ENCODE data around the gene SLC2A8. TPM values are rescaled to one million over a fixed set of nuclear protein-coding genes. Genes with fewer than 3 reads are reported as not detected.

The SLC2A8 gene
- total RNA-seq, 1 experiment from 2014 or later, result 11.3 TPM

GRCh38 chr9:127388037-127388855 is 8.7 kb upstream of the SLC2A8 start:
- peak overlapping the region; percentile 72 for H3K27ac ChIP-seq (ENCODE audit: low read length)
- no peaks in the 10 kb centered on the region for H3K9me3 ChIP-seq (ENCODE audit: low read length)
- H3K4me3 ChIP-seq (ENCODE audit: low read length), result no peak overlapping the region; the same call in 1 of the 2 replicates
- DNase-seq, result peak; percentile 92
- peaks cover 37% of the 10 kb centered on the region for H3K4me1 ChIP-seq (ENCODE audit: low read length)
- H3K27me3 ChIP-seq (ENCODE audit: low read length), result no peaks in the 10 kb centered on the region
- no peaks in the 10 kb centered on the region for H3K9me2 ChIP-seq (replicated peaks; ENCODE audit: insufficient read depth, low read length)
- peak overlapping the region; percentile 55 for H3K4me2 ChIP-seq (ENCODE audit: low read depth, low read length, poor library complexity, severe bottlenecking)
- peak overlapping the region; percentile 31; the same call in 1 of the 2 replicates for H2AFZ ChIP-seq (ENCODE audit: low read length)
- H3K79me2 ChIP-seq (ENCODE audit: low read length), result no peaks in the 10 kb centered on the region
- no peaks in the 10 kb centered on the region for H4K20me1 ChIP-seq (ENCODE audit: insufficient read depth, low read depth, low read length)
- peak overlapping the region; percentile 34; the same call in 1 of the 2 replicates for H3K9ac ChIP-seq (ENCODE audit: low read length)
- H3K36me3 ChIP-seq (ENCODE audit: insufficient read depth, low read length), result no peaks in the 10 kb centered on the region

DNA sequence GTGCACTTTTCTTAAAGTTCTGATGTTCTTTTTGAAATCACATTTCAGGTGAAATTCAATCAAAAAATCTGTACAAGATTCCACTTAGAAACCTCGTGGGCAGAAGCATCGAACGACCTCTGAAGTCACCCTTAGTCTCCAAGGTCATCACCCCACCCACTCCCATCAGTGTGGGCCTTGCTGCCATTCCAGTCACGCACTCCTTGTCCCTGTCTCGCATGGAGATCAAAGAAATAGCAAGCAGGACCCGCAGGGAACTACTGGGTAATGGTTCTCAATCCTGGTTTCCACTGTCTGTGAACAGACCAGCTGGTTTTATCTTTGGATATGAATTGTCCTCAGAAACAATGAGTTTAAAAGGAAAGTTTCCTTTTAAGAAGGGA is 8.1 kb upstream of the SLC2A8 start:
- H3K9me2 ChIP-seq (replicated peaks; ENCODE audit: insufficient read depth, low read length), result no peaks in the 10 kb centered on the region
- peaks cover 37% of the 10 kb centered on the region for H3K4me1 ChIP-seq (ENCODE audit: low read length)
- no peaks in the 10 kb centered on the region for H3K79me2 ChIP-seq (ENCODE audit: low read length)
- peak overlapping the region; percentile 31; the same call in 1 of the 2 replicates for H2AFZ ChIP-seq (ENCODE audit: low read length)
- DNase-seq, result peak; percentile 47
- no peak overlapping the region; the same call in 1 of the 2 replicates for H3K4me3 ChIP-seq (ENCODE audit: low read length)
- no peaks in the 10 kb centered on the region for H3K27me3 ChIP-seq (ENCODE audit: low read length)
- H3K9me3 ChIP-seq (ENCODE audit: low read length), result no peaks in the 10 kb centered on the region
- H4K20me1 ChIP-seq (ENCODE audit: insufficient read depth, low read depth, low read length), result no peaks in the 10 kb centered on the region
- H3K36me3 ChIP-seq (ENCODE audit: insufficient read depth, low read length), result no peaks in the 10 kb centered on the region
- H3K9ac ChIP-seq (ENCODE audit: low read length), result peak overlapping the region; percentile 34; the same call in 1 of the 2 replicates
- H3K4me2 ChIP-seq (ENCODE audit: low read depth, low read length, poor library complexity, severe bottlenecking), result peak overlapping the region; percentile 55
- peak overlapping the region; percentile 72 for H3K27ac ChIP-seq (ENCODE audit: low read length)

GRCh38 chr9:127389381-127390247 is 7.4 kb upstream of the SLC2A8 start:
- Histone ChIP-seq H3K4me1 (ENCODE audit: low read length) (peaks cover 37% of the 10 kb centered on the region), H3K4me3 (ENCODE audit: low read length) (no peak overlapping the region), H3K27me3 (ENCODE audit: low read length) (no peaks in the 10 kb centered on the region), H3K79me2 (ENCODE audit: low read length) (no peaks in the 10 kb centered on the region), H4K20me1 (ENCODE audit: insufficient read depth, low read depth, low read length) (no peaks in the 10 kb centered on the region), H3K4me2 (ENCODE audit: low read depth, low read length, poor library complexity, severe bottlenecking) (peak overlapping the region; percentile 55), H3K36me3 (ENCODE audit: insufficient read depth, low read length) (no peaks in the 10 kb centered on the region), H2AFZ (ENCODE audit: low read length) (no peak overlapping the region), H3K9me3 (ENCODE audit: low read length) (no peaks in the 10 kb centered on the region), H3K27ac (ENCODE audit: low read length) (peak overlapping the region; percentile 72), H3K9ac (ENCODE audit: low read length) (no peak overlapping the region), H3K9me2 (replicated peaks; ENCODE audit: insufficient read depth, low read length) (no peaks in the 10 kb centered on the region)
- no peak for DNase-seq

- H3K36me3 ChIP-seq (ENCODE audit: insufficient read depth, low read length), result no peaks in the 10 kb centered on the region
- no peaks in the 10 kb centered on the region for H3K27me3 ChIP-seq (ENCODE audit: low read length)
- DNase-seq, result no peak
- H3K9me3 ChIP-seq (ENCODE audit: low read length), result no peaks in the 10 kb centered on the region
- no peaks in the 10 kb centered on the region for H3K79me2 ChIP-seq (ENCODE audit: low read length)
- H4K20me1 ChIP-seq (ENCODE audit: insufficient read depth, low read depth, low read length), result no peaks in the 10 kb centered on the region
- H3K4me3 ChIP-seq (ENCODE audit: low read length), result no peak overlapping the region
- no peak overlapping the region for H3K27ac ChIP-seq (ENCODE audit: low read length)
- H3K4me1 ChIP-seq (ENCODE audit: low read length), result peaks cover 43% of the 10 kb centered on the region
- H2AFZ ChIP-seq (ENCODE audit: low read length), result no peak overlapping the region
- no peaks in the 10 kb centered on the region for H3K9me2 ChIP-seq (replicated peaks; ENCODE audit: insufficient read depth, low read length)
- H3K9ac ChIP-seq (ENCODE audit: low read length), result no peak overlapping the region
- H3K4me2 ChIP-seq (ENCODE audit: low read depth, low read length, poor library complexity, severe bottlenecking), result no peak overlapping the region
Measured at GRCh38 chr9:127390248-127390545, 6.8 kb upstream of the SLC2A8 start.

GRCh38 chr9:127390563-127390962 is 6.4 kb upstream of the SLC2A8 start:
- no peak overlapping the region for H3K4me3 ChIP-seq (ENCODE audit: low read length)
- no peak for DNase-seq
- H3K9ac ChIP-seq (ENCODE audit: low read length), result no peak overlapping the region
- H3K27ac ChIP-seq (ENCODE audit: low read length), result no peak overlapping the region
- no peaks in the 10 kb centered on the region for H3K79me2 ChIP-seq (ENCODE audit: low read length)
- no peak overlapping the region for H3K4me2 ChIP-seq (ENCODE audit: low read depth, low read length, poor library complexity, severe bottlenecking)
- no peaks in the 10 kb centered on the region for H4K20me1 ChIP-seq (ENCODE audit: insufficient read depth, low read depth, low read length)
- H3K9me2 ChIP-seq (replicated peaks; ENCODE audit: insufficient read depth, low read length), result no peaks in the 10 kb centered on the region
- H3K9me3 ChIP-seq (ENCODE audit: low read length), result no peaks in the 10 kb centered on the region
- no peak overlapping the region for H2AFZ ChIP-seq (ENCODE audit: low read length)
- H3K4me1 ChIP-seq (ENCODE audit: low read length), result peaks cover 47% of the 10 kb centered on the region
- no peaks in the 10 kb centered on the region for H3K36me3 ChIP-seq (ENCODE audit: insufficient read depth, low read length)
- H3K27me3 ChIP-seq (ENCODE audit: low read length), result no peaks in the 10 kb centered on the region

- no peak for DNase-seq
- H3K4me2 ChIP-seq (ENCODE audit: low read depth, low read length, poor library complexity, severe bottlenecking), result no peak overlapping the region
- no peak overlapping the region for H3K9ac ChIP-seq (ENCODE audit: low read length)
Measured at GRCh38 chr9:127392166-127392565, 4.8 kb upstream of the SLC2A8 start.

GRCh38 chr9:127392976-127393375 is 4.0 kb upstream of the SLC2A8 start:
- Histone ChIP-seq H3K9ac (ENCODE audit: low read length) (no peak overlapping the region), H3K27me3 (ENCODE audit: low read length) (no peaks in the 10 kb centered on the region)

More at GRCh38 chr9:127392166-127392565, 4.8 kb upstream of the SLC2A8 start:
- H2AFZ ChIP-seq (ENCODE audit: low read length), result no peak overlapping the region
- no peaks in the 10 kb centered on the region for H3K79me2 ChIP-seq (ENCODE audit: low read length)
- no peaks in the 10 kb centered on the region for H4K20me1 ChIP-seq (ENCODE audit: insufficient read depth, low read depth, low read length)
- H3K27ac ChIP-seq (ENCODE audit: low read length), result no peak overlapping the region
- no peaks in the 10 kb centered on the region for H3K27me3 ChIP-seq (ENCODE audit: low read length)
- no peak overlapping the region for H3K4me3 ChIP-seq (ENCODE audit: low read length)
- H3K4me1 ChIP-seq (ENCODE audit: low read length), result peaks cover 41% of the 10 kb centered on the region
- no peaks in the 10 kb centered on the region for H3K9me2 ChIP-seq (replicated peaks; ENCODE audit: insufficient read depth, low read length)
- no peaks in the 10 kb centered on the region for H3K36me3 ChIP-seq (ENCODE audit: insufficient read depth, low read length)
- no peaks in the 10 kb centered on the region for H3K9me3 ChIP-seq (ENCODE audit: low read length)

GRCh38 chr9:127393645-127394044 is 3.3 kb upstream of the SLC2A8 start:
- Histone ChIP-seq H3K27me3 (ENCODE audit: low read length) (no peaks in the 10 kb centered on the region), H4K20me1 (ENCODE audit: insufficient read depth, low read depth, low read length) (no peaks in the 10 kb centered on the region; the same call in 1 of the 2 replicates), H2AFZ (ENCODE audit: low read length) (no peak overlapping the region), H3K4me3 (ENCODE audit: low read length) (no peak overlapping the region), H3K27ac (ENCODE audit: low read length) (no peak overlapping the region), H3K79me2 (ENCODE audit: low read length) (peaks cover 13% of the 10 kb centered on the region), H3K9me2 (replicated peaks; ENCODE audit: insufficient read depth, low read length) (no peaks in the 10 kb centered on the region), H3K36me3 (ENCODE audit: insufficient read depth, low read length) (no peaks in the 10 kb centered on the region), H3K9ac (ENCODE audit: low read length) (no peak overlapping the region), H3K4me1 (ENCODE audit: low read length) (peaks cover 35% of the 10 kb centered on the region), H3K9me3 (ENCODE audit: low read length) (no peaks in the 10 kb centered on the region), H3K4me2 (ENCODE audit: low read depth, low read length, poor library complexity, severe bottlenecking) (no peak overlapping the region)
- DNase-seq, result no peak

More at GRCh38 chr9:127392976-127393375, 4.0 kb upstream of the SLC2A8 start:
- no peak for DNase-seq
- H3K36me3 ChIP-seq (ENCODE audit: insufficient read depth, low read length), result no peaks in the 10 kb centered on the region
- no peak overlapping the region for H3K27ac ChIP-seq (ENCODE audit: low read length)
- H3K79me2 ChIP-seq (ENCODE audit: low read length), result peaks cover 7% of the 10 kb centered on the region
- no peak overlapping the region for H3K4me3 ChIP-seq (ENCODE audit: low read length)
- no peaks in the 10 kb centered on the region for H4K20me1 ChIP-seq (ENCODE audit: insufficient read depth, low read depth, low read length)
- peaks cover 35% of the 10 kb centered on the region for H3K4me1 ChIP-seq (ENCODE audit: low read length)
- no peaks in the 10 kb centered on the region for H3K9me3 ChIP-seq (ENCODE audit: low read length)
- no peak overlapping the region for H2AFZ ChIP-seq (ENCODE audit: low read length)
- H3K9me2 ChIP-seq (replicated peaks; ENCODE audit: insufficient read depth, low read length), result no peaks in the 10 kb centered on the region
- H3K4me2 ChIP-seq (ENCODE audit: low read depth, low read length, poor library complexity, severe bottlenecking), result no peak overlapping the region
